Caco-2 (cell line): Measurements from ENCODE around the gene PTPRN2. TPM values are rescaled to one million over a fixed set of nuclear protein-coding genes. Genes with fewer than 3 reads are reported as not detected.

Source experiments
- BruUV-seq: library from RNA; stranded (reverse); fragments of 400-500 nt; replicated peaks from 2 replicates; lab custom pipeline; 2021; lab: Mats Ljungman, UMichigan
- CTCF ChIA-PET: fragments of 300-600 bp; sonication (Branson Sonifier 250); formaldehyde crosslinking; loops from one replicate; lab custom pipeline; 2022; ENCODE audit warnings: antibody characterized with exemption; lab: Charles Lee
- POLR2A ChIA-PET: fragments of 300-600 bp; sonication (Branson Sonifier 250); formaldehyde crosslinking; loops from one replicate; lab custom pipeline; 2022; ENCODE audit warnings: antibody characterized with exemption; lab: Charles Lee
- DNase-seq, 2 experiments: peaks; one replicate each; pipeline versions ENCODE4 v3.0.0 to v3.0.0-alpha.2; 2020 to 2022
- H3K27me3 ChIP-seq: replicated peaks from 2 replicates; pipeline ENCODE4 v1.6.0; 2011; ENCODE audit warnings: low read length; ENCODE audit not compliant: control insufficient read depth, insufficient read depth
- H3K36me3 ChIP-seq: 2 replicates; pipeline ENCODE4 v1.5.1; 2011; ENCODE audit warnings: low read length; ENCODE audit not compliant: control insufficient read depth, insufficient read depth
- H3K4me1 ChIP-seq: fragments of 250-450 bp; sonication (Bioruptor Pico); 2 replicates; pipeline ENCODE4 v1.5.1; 2020; ENCODE audit warnings: mild to moderate bottlenecking
- H3K4me3 ChIP-seq: 2 replicates; pipeline ENCODE4 v1.5.1; 2011; ENCODE audit warnings: low read depth, mild to moderate bottlenecking, control low read depth, low read length
- H3K9me3 ChIP-seq: fragments of 250-450 bp; sonication (Bioruptor Pico); 2 replicates; pipeline ENCODE4 v1.5.1; 2020; ENCODE audit warnings: mild to moderate bottlenecking, moderate library complexity
- H3K27ac Mint-ChIP-seq: one replicate; pipeline ENCODE4 v1.8.0; 2022; ENCODE audit warnings: mixed read lengths; ENCODE audit not compliant: unreplicated experiment
- H3K27me3 Mint-ChIP-seq: one replicate; pipeline ENCODE4 v1.8.0; 2022; ENCODE audit warnings: mixed read lengths; ENCODE audit not compliant: insufficient read depth, unreplicated experiment
- H3K36me3 Mint-ChIP-seq: one replicate; pipeline ENCODE4 v1.8.0; 2022; ENCODE audit warnings: mild to moderate bottlenecking, mixed read lengths; ENCODE audit not compliant: insufficient read depth, unreplicated experiment
- H3K4me1 Mint-ChIP-seq: one replicate; pipeline ENCODE4 v1.8.0; 2022; ENCODE audit warnings: low read depth, mixed read lengths; ENCODE audit not compliant: unreplicated experiment
- H3K4me3 Mint-ChIP-seq: one replicate; pipeline ENCODE4 v1.8.0; 2022; ENCODE audit warnings: mild to moderate bottlenecking, moderate library complexity, mixed read lengths; ENCODE audit not compliant: unreplicated experiment
- H3K9me3 Mint-ChIP-seq: one replicate; pipeline ENCODE4 v1.8.0; 2022; ENCODE audit warnings: mixed read lengths; ENCODE audit not compliant: unreplicated experiment
- intact Hi-C: fragments of 100-400 bp; cut with micrococcal nuclease; formaldehyde crosslinking; loops from one replicate; pipeline ENCODE4 v1.10.0; 2022; ENCODE audit not compliant: unreplicated experiment
- total RNA-seq: library from RNA; stranded (reverse); gene quantifications from 2 replicates; pipeline ENCODE4 v1.2.3, GENCODE V29; 2022
- TF ChIP-seq, protein P1 (sequence below), 2 experiments: fragments of 200-600 bp in 1 of 2; IDR thresholded peaks; 1 replicate in 1 of 2; 2 replicates in 1 of 2; pipeline versions ENCODE4 v1.5.1 to v1.8.0; 2011 to 2022; ENCODE audit warnings: antibody characterized with exemption in 1 of 2, control low read depth in 1 of 2, inconsistent platforms in 1 of 2, low read depth in 1 of 2, low read length in 1 of 2, mild to moderate bottlenecking in 1 of 2, moderate library complexity in 1 of 2; ENCODE audit not compliant: insufficient read depth in 1 of 2, severe bottlenecking in 1 of 2, unreplicated experiment in 1 of 2

PTPRN2 gene
- total RNA-seq, 1 experiment from 2014 or later: 1.4 TPM

DNA sequence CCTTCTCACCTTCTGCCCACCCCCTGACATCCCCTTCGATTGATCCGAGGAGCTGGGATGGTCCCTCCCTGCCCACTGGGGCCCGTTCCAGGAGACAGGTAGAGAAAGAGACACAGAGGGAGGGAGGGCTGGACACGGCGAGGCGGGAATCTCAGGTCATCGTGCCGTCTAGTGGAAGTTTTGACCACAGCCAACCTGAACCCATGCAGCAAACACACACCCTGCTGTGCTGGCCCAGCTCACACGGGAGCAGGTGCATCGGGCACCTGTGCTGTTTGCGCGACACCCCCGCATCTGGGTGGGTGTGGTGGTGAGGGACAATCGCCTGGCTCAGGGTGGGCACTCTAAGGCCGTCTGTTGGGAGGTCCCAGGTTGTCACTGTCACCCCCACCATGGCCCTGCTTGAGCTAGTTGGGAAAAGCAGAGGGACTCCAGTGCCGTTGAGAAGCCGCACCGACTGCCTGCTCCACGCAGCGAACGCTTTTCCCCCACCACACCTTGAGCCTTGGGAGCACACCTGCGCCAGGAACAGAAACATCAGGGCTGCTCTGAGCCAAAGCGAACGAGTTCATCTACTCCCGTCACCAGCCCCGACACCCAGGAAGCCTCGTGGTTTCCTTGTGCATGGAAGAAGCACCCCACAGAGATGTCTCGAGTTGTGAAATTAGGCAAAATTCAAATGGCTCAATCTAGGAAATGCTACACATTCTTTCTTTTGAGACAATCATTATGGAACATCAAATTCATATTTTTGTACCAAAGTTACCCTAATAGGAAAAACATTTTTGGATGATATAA lies 965.0 kb downstream of the PTPRN2 start:
- BruUV-seq: no TSS peak
- H3K27me3 Mint-ChIP-seq: peaks cover 11% of the 10 kb centered on the region
- H3K36me3 Mint-ChIP-seq: no peaks in the 10 kb centered on the region

DNA sequence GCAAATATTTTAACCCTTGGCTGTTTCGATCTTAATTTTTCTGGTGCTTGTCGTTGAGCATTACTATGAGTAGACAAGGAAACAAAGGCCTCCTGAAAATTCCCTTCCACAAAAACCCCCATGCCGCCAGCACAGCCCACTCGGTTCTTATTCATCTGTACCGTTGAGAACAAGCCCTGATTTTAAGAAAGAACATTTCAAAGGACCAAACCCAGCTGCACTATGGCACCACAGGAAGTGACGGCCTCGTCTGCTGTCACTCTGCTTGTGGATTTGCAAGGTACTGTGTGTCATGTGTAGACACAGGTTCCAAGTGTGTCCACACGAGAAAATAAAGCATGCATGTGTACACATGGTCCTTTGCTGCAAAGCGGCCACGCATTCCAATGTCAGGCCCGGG lies 965.6 kb downstream of the PTPRN2 start:
- Histone ChIP-seq H3K9me3 (no peaks in the 10 kb centered on the region), H3K4me3 (no peak overlapping the region), H3K27me3 (no peaks in the 10 kb centered on the region), H3K36me3 (no peaks in the 10 kb centered on the region), H3K4me1 (no peaks in the 10 kb centered on the region)
- no peaks in the 10 kb centered on the region for H3K4me1 Mint-ChIP-seq
- ChIA-PET POLR2A (no interaction called here), CTCF (no interaction called here)
- H3K27ac Mint-ChIP-seq: no peak overlapping the region
- H3K36me3 Mint-ChIP-seq: no peaks in the 10 kb centered on the region
- peaks cover 12% of the 10 kb centered on the region for H3K27me3 Mint-ChIP-seq
- no peak overlapping the region for H3K4me3 Mint-ChIP-seq
- TF ChIP-seq, protein P1, sequence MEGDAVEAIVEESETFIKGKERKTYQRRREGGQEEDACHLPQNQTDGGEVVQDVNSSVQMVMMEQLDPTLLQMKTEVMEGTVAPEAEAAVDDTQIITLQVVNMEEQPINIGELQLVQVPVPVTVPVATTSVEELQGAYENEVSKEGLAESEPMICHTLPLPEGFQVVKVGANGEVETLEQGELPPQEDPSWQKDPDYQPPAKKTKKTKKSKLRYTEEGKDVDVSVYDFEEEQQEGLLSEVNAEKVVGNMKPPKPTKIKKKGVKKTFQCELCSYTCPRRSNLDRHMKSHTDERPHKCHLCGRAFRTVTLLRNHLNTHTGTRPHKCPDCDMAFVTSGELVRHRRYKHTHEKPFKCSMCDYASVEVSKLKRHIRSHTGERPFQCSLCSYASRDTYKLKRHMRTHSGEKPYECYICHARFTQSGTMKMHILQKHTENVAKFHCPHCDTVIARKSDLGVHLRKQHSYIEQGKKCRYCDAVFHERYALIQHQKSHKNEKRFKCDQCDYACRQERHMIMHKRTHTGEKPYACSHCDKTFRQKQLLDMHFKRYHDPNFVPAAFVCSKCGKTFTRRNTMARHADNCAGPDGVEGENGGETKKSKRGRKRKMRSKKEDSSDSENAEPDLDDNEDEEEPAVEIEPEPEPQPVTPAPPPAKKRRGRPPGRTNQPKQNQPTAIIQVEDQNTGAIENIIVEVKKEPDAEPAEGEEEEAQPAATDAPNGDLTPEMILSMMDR (IDR thresholded peaks at IDR 0.05; ENCODE audit: insufficient read depth in 1 of 2, low read depth in 1 of 2, low read length in 1 of 2, severe bottlenecking in 1 of 2, unreplicated experiment in 1 of 2): no peak
- no TSS peak for BruUV-seq
- no peak for DNase-seq
- intact Hi-C loops: no loop called here
- H3K9me3 Mint-ChIP-seq: no peaks in the 10 kb centered on the region

More for the DNA sequence above, 965.0 kb downstream of the PTPRN2 start:
- no peak overlapping the region for H3K27ac Mint-ChIP-seq
- H3K4me3 ChIP-seq: no peak overlapping the region
- H3K9me3 Mint-ChIP-seq: no peaks in the 10 kb centered on the region
- no peaks in the 10 kb centered on the region for H3K9me3 ChIP-seq
- H3K4me3 Mint-ChIP-seq: no peak overlapping the region
- ChIA-PET CTCF (no interaction called here), POLR2A (no interaction called here)
- no peaks in the 10 kb centered on the region for H3K27me3 ChIP-seq
- H3K4me1 Mint-ChIP-seq: no peaks in the 10 kb centered on the region
- H3K4me1 ChIP-seq: no peaks in the 10 kb centered on the region
- intact Hi-C loops: no loop called here
- TF ChIP-seq, protein P1 (IDR thresholded peaks at IDR 0.05; ENCODE audit: insufficient read depth in 1 of 2, low read depth in 1 of 2, low read length in 1 of 2, severe bottlenecking in 1 of 2, unreplicated experiment in 1 of 2): no peak
- H3K36me3 ChIP-seq: no peaks in the 10 kb centered on the region
- DNase-seq: no peak

DNA sequence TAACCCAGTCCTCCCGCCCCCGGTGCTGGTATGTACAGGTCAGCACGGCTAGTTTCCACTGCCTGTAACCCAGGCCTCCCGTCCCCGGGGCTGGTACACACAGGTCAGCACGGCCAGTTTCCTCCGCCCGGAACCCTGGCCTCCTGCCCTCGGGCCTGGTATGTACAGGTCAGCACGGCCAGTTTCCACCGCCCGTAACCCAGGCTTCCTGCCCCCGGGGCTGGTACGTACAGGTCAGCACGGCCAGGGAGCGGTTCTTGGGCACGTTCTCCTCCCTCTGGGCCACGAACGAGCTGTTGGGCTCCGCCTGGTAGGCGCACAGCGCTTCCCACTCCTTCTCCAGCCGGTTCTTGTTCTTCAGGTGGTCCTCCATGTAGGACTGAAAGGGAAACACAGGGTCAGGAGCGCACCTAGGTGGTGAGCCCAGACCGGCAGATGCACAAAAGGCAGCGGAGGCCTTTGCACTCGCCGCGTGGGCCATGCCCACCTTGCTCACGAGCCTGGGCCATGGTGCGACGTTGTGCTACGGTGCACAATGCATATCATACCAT lies 966.4 kb downstream of the PTPRN2 start:
- H3K4me3 ChIP-seq: no peak overlapping the region
- Mint-ChIP-seq H3K36me3 (no peaks in the 10 kb centered on the region), H3K9me3 (no peaks in the 10 kb centered on the region), H3K27ac (no peak overlapping the region), H3K4me1 (no peaks in the 10 kb centered on the region), H3K27me3 (peaks cover 10% of the 10 kb centered on the region), H3K4me3 (no peak overlapping the region)
- ChIA-PET POLR2A (no interaction called here), CTCF (no interaction called here)
- no peaks in the 10 kb centered on the region for H3K27me3 ChIP-seq
- H3K4me1 ChIP-seq: no peaks in the 10 kb centered on the region
- TF ChIP-seq, protein P1 (IDR thresholded peaks at IDR 0.05; ENCODE audit: insufficient read depth in 1 of 2, low read depth in 1 of 2, low read length in 1 of 2, severe bottlenecking in 1 of 2, unreplicated experiment in 1 of 2): no peak
- intact Hi-C loops: no loop called here
- no peaks in the 10 kb centered on the region for H3K9me3 ChIP-seq
- H3K36me3 ChIP-seq: no peaks in the 10 kb centered on the region
- no peak for DNase-seq
- BruUV-seq: no TSS peak
